GF-D8 (cell line): Measurements from ENCODE around the gene ECHS1.
"Not testable (repeated sequence)": the region's sequence is repeated elsewhere in the genome, so short reads cannot be mapped to it uniquely, and the experiment has no call there.

Source experiments
- DNase-seq: peaks from one replicate; lab custom pipeline; 2025; lab: John Stamatoyannopoulos, UW

Gene ECHS1

DNA sequence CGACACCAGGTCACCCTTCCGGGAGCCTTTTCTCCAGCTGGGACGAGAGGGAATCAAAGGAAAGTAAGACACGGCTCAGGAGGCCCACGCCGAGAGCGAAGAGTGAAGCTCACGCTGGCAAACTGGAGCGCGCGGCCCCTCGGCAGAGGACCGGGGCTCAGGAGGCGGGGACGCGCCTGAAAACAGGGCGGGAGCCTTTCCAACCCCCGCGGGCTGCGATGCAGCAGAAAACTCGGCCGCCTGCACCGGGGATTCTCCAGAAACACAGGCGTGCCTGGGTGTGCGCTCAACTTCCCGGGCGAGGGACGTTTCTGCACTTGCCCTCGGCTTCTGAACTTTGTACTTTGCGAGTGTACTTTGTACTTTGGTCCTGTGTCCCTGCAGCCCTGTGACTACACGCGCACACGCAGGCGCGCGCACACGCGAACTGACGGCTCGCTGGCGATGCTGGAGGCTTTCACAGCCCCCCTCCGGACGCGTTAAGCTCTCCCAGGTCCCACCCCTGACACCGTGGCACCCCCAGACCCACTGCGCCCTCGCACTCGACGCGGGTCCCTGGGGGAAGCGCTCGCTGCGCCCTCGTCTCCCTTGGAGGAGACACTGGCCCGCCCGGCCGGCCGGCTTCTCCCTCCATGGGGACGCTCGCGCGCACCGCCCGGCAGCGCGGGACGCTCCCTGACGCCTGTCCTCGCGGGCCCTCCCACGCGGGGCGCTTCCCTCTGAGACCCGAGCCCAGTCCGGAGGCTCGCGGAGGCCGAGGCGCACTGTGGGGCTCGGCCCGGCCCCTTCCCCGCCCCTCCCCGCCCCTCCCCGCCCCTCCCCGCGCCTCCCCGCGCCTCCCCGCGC, 5.3 kb upstream of the ECHS1 start:
- DNase-seq, result no peak

DNA sequence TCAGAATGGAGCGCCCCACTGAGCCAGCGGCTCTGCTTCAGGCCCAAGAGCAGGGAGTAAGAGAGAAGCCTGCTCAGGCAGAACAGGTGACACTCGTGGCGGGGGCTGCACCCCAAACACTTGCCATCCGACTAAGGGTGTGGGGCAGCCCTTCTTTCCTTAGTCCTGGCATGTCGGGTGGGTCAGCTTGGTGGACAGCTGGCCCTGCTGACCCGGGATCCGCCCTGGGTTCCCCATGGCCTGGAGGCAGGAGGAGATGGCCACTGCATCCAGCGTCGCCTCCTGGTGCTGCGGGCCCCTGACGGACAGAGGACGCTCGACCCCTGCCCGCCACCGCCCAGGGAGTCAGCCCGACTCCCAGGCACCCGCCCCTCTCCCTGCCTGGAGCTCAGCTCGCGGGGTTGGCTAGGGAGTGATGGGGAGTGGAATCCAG, 4.7 kb upstream of the ECHS1 start:
- DNase-seq, result no peak

- no peak for DNase-seq
Observed at GRCh38 chr10:133377025-133377817, 4.1 kb upstream of the ECHS1 start.

DNA sequence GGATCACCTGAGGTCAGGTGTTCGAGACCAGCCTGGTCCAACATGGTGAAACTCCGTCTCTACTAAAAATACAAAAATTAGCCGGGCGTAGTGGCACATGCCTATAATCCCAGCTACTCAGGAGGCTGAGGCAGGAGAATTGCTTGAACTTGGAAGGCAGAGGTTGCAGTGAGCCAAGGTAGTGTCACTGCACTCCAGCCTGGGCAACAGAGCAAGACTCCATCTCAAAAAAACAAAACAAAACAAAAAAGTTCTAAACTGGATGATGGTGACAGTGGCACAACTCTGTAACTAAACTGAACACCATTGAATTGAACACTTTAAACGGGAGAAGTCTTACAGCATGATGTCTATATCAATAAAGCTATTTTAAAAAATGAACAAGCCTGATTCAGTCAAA, 3.0 kb upstream of the ECHS1 start:
- DNase-seq, result not testable (repeated sequence)

DNA sequence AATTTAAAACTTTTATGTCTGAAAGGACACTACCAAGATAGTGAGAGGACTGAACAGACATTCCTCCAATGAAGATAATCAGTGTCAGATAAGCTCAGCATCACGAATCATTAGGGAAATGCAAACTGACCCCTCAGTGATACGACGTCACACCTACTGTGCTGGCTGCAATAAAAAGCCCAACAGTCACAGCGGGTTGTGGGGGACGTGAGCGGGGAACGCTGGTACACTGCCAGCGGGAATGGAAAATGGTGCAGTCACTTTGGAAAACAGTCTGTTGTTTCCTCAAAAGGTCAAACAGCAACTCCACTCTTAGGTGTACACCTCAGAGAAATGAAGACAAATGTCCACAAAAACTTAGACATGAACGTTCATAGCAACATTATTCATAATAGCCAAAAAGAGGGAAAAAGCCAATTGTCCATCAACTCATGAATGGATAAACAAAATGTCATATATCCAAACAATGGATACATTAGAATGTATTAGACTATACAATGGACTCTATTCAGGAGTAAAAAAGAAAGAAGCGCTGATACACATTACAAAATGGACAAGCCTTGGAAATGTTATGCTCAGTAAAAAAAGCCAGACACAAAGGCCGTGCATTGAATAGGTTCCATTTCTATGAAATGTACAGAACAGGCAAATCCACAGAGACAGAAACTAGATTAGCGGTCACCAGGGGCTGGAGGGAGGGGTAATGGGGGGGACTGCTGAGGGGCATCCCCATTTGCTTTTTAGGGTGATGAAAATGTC, 2.4 kb upstream of the ECHS1 start:
- DNase-seq, result no peak

- DNase-seq, result no peak
Observed at GRCh38 chr10:133372507-133372906, 647 bp downstream of the ECHS1 start.

GRCh38 chr10:133370030-133370786, 2.9 kb downstream of the ECHS1 start:
- no peak for DNase-seq

GRCh38 chr10:133368153-133368552, 5.0 kb downstream of the ECHS1 start:
- DNase-seq, result no peak

GRCh38 chr10:133367461-133367860, 5.7 kb downstream of the ECHS1 start:
- not testable (repeated sequence) for DNase-seq

DNA sequence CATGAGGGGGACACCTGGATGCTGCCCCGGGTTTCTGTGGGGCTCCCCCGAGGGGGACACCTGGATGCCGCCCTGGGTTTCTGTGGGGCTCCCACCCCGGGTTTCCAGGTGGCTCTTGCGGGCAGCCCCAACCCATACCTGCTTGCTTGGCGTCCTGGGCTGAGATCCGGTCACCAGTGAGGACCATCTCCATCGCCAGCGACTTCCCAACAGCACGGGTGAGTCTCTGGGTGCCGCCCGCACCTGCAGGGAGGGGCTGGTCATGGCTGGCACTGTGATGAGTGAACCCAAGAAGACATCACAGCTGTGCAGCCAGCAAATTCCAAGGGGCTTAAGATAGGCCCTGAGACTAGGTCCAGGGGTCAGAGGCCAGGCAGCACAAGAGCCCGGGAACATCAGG, 6.4 kb downstream of the ECHS1 start:
- no peak for DNase-seq

DNA sequence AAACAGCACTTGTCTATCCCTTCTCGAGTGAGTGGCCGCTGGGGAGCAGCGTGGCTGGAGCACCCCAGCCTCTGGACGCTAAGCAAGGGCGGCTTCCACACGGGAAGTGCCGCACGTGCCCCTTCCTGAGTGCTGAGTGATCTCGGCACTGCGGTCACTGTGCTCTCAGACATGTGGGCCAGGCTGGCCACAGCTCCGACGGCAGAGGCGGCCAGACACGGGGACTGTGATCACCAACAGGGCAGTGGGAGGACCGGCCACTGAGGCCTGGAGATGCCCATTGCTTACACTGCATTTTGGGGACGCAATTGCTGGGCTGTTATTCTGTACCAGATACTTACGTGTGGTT, 7.0 kb downstream of the ECHS1 start:
- DNase-seq, result no peak

DNA sequence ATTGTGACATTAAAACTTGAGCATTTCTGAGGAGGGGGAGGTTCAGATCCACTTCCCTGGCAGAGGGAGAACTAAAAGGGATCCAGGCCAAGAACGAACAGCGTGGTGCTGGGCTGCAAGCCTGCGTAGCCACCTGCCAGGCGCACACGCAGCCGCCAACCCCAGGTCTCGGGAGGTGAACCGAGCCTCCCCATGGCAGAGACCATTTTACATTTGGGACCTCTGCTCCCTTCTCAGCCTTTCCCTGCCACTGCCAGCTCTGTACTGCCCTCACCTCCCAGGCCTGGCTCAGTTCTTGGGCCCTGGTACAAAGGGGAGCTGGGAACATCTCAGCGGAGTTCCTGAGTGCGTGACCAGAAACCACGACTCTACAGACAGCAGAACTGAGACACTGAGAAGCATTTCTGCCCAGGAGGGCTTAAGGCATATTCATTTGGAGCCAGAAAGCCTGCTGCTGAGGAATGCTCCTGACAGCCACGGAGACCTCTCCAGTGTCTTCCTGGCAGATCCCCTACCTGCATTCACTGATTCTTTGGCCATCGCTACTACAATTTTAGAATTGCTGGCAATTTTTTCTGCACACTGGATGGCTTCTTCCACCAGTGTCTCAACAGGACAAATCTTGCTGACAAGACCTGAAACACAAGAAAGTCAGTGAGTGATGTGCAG, 7.6 kb downstream of the ECHS1 start:
- no peak for DNase-seq

GRCh38 chr10:133364645-133365431, 8.3 kb downstream of the ECHS1 start:
- no peak for DNase-seq

GRCh38 chr10:133362846-133363245, 10.3 kb downstream of the ECHS1 start:
- DNase-seq, result no peak

- no peak for DNase-seq
Observed at GRCh38 chr10:133361773-133362441, 11.2 kb downstream of the ECHS1 start.

DNA sequence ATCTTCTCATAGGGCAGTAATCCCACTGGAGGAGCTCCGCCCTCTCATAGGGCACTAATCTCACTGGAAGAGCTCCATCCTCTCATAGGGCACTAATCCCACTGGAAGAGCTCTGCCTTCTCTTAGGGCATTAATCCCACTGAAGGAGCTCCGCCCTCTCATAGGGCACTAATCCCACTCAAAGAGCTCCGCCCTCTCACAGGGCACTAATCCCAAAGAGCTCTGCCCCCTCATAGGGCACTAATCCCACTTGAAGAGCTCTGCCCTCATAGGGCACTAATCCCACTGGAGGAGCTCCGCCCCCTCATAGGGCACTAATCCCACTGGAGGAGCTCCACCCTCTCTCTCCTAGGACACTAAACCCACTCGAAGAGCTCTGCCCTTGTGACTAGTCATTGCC, 11.9 kb downstream of the ECHS1 start:
- no peak for DNase-seq

GRCh38 chr10:133359972-133360610, 13.1 kb downstream of the ECHS1 start:
- no peak for DNase-seq

DNA sequence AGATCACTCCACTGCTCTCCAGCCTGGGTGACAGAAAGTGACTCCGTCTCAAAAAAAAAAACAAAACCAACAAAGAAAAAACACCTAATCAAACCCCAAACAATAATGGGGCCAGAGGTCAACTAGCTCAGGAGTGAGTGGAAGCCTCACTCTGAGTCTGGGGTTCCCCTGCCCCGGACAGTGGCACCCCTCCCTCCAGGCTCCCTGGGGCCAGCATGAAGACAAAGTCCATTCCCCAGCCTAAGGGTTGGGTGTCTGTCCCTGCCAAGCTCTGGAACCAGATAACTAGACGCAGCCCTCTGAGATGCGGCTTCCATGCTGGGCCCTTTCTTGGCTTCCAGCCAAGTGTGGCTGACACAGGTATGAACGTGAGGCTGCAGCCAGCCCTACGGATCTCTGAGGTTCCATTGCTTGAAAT, 13.6 kb downstream of the ECHS1 start:
- no peak for DNase-seq

DNA sequence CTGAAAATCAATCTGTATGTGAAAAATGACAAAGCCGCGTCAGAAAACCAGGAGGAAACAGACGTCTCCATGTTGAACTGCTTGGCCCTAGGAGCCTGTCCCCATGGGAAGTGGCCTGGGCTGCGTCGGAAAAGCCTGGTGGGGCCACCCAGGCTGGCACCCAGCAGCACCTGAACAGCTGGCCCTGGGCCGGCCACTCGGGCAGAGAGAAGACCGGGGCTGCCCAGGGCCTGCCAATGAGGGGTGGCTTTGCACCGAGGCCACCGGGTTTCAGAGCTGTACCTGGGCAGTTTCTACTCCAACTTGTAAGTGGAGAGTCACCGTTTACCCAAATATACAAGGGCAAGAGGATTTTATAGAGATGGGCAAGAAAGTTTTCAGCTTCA, 14.2 kb downstream of the ECHS1 start:
- DNase-seq, result no peak
